ENCODE results near the gene DAP. TPM values are rescaled to one million over a fixed set of nuclear protein-coding genes. Genes with fewer than 3 reads are reported as not detected.
"Not testable (repeated sequence)": the region's sequence is repeated elsewhere in the genome, so short reads cannot be mapped to it uniquely, and the experiment has no call there.

Gene DAP
- total RNA-seq, 1 donor from 2014 or later = 56.2 TPM

GRCh38 chr5:10679336-10679988 lies 81.6 kb downstream of the DAP start:
- no peak for DNase-seq (ENCODE audit: low spot score)
- intact Hi-C loops (cut with DNase I) = no loop called here

DNA sequence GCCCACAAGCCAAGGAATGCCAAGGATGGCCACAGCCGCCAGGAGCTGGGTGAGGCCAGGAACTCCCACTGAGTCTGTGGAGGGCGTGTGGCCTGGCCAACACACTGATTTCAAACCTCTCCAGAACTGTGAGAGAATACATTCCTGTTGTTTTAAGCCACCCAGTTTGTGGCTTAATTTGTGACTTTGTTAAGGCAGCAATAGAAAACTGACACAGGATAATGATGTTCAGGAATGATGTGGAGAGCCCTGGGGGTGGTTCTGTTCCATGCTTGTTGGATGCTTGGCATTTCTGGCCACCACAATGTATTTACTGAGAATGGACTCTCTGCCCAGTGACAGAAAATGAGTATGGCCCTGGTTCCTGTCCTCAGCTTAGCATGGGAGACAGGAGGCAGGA lies 82.8 kb downstream of the DAP start:
- no peak for DNase-seq (ENCODE audit: low spot score)
- intact Hi-C loops (cut with DNase I) = no loop called here

DNA sequence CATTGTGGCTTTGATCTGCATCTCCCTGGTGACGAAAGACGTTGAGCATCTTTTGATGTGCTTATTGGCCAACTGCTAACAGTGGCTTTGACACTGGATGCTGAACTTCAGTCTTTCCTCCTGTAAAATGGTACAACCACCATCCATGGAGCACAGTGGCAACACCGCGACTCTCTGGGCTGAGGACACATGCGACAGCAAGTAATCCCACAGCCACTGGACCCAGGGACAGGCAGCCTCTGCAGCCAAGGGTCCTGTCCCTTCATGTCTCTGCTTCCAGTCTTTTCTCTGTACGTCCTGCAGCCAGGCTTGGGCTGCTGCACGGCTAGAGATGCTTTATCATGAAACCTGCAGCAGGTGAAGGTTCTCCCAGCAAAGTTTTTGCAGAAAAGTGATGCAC lies 83.5 kb downstream of the DAP start:
- DNase-seq (ENCODE audit: low spot score) = no peak
- intact Hi-C loops (cut with DNase I) = no loop called here

GRCh38 chr5:10676946-10677345 lies 84.1 kb downstream of the DAP start:
- intact Hi-C loops (cut with DNase I) = no loop called here
- no peak for DNase-seq (ENCODE audit: low spot score)

GRCh38 chr5:10676224-10676623 lies 84.8 kb downstream of the DAP start:
- intact Hi-C loops (cut with DNase I) = no loop called here
- no peak for DNase-seq (ENCODE audit: low spot score)

GRCh38 chr5:10675177-10675700 lies 85.8 kb downstream of the DAP start:
- no peak for DNase-seq (ENCODE audit: low spot score)
- intact Hi-C loops (cut with DNase I) = no loop called here

DNA sequence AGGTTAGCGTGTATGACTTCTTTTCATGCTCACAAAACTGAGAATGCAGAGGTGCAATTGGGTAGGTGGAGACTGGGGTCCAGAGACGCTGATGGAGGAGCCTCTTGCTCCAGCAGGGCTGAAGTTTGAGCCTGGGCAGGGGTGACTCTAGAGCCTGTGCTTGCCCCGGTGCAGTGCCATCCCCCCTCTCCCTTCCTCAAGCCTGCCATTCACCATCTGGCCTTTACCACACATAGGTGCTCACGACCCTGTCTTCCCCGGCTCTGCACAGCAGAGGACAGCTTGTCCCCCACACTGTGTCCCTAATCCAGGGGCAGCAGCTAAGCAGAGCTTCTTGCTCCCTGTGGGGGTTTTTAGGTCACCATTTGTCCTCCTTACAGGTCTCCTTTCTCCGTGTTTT lies 86.5 kb downstream of the DAP start:
- DNase-seq (ENCODE audit: low spot score) = no peak
- intact Hi-C loops (cut with DNase I) = no loop called here

DNA sequence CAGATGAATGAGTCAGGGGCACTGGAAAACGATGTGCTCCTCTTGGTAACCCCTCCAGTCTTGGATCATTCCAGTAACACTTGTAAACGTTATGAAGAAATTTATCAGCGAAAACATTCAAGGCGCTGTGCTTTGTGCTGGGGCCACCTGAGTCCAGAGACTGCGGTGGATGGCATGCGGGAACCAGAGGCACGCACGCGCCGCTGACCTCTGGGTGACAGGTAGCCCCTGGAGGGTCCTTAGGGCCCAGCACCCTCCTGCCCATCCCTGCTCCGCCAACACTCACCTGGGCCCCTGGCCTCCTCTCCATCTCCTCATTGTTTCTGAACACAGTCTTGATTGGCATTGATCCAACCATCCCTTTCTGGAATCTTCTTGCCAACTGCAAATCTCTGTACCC lies 86.9 kb downstream of the DAP start:
- no peak for DNase-seq (ENCODE audit: low spot score)
- intact Hi-C loops (cut with DNase I) = no loop called here

GRCh38 chr5:10673407-10673806 lies 87.6 kb downstream of the DAP start:
- intact Hi-C loops (cut with DNase I) = no loop called here
- DNase-seq (ENCODE audit: low spot score) = no peak

- DNase-seq (ENCODE audit: low spot score) = no peak
- intact Hi-C loops (cut with DNase I) = no loop called here
Observed at GRCh38 chr5:10673017-10673389, 88.0 kb downstream of the DAP start.

- no peak for DNase-seq (ENCODE audit: low spot score)
- intact Hi-C loops (cut with DNase I) = no loop called here
Observed at GRCh38 chr5:10672146-10673016, 88.7 kb downstream of the DAP start.

- intact Hi-C loops (cut with DNase I) = no loop called here
Observed at GRCh38 chr5:10671041-10672008, 89.7 kb downstream of the DAP start.

DNA sequence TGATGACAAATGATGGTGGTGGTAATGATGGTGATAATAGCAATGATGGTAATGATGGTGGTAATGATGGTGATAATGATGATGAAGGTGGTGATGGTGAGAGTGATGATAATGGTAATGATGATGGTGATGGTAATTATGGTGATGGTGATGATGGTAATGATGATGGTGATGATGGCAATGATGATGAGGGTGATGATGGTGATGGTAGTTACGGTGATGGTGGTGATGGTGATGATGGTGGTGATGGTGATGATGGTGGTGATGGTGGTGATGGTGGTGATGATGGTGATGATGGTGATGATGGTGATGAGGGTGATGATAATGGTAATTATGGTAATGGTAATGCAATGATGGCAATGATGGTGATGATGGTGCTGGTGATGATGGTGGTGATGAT lies 91.1 kb downstream of the DAP start:
- no peak for DNase-seq (ENCODE audit: low spot score)
- intact Hi-C loops (cut with DNase I) = no loop called here

More at GRCh38 chr5:10671041-10672008, 89.7 kb downstream of the DAP start:
- DNase-seq (ENCODE audit: low spot score) = no peak

- no peak for DNase-seq (ENCODE audit: low spot score)
- intact Hi-C loops (cut with DNase I) = no loop called here
Observed at GRCh38 chr5:10668697-10669096, 92.3 kb downstream of the DAP start.

DNA sequence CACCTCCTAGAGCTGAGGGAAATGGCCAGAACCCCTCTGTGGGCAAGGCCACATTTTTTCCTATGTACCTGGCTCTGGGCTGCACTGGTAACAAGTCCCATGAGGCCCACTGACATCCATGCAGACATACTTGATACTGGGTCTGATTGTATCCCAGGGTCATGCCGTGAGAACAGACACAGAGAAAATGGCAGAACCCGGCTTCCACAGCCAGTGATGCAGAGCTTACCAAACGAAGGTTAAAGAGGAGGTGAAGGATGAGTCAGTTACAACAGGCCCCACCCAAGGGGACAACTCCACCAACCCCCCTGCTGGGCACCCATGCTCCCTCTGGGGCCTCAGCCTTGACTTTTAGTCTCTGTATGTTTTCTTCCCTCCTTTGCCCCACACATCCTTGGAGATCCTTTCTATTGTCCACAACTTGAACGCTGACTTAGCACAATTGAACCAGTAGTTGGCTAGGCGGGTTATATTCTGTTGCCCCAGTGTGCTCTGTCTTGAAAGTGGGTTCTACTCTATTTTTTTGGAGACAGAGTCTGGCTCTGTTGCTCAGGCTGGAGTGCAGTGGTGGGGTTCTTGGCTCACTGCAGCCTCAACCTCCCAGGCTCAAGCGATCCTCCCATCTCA lies 93.5 kb downstream of the DAP start:
- DNase-seq (ENCODE audit: low spot score) = no peak
- intact Hi-C loops (cut with DNase I) = no loop called here

DNA sequence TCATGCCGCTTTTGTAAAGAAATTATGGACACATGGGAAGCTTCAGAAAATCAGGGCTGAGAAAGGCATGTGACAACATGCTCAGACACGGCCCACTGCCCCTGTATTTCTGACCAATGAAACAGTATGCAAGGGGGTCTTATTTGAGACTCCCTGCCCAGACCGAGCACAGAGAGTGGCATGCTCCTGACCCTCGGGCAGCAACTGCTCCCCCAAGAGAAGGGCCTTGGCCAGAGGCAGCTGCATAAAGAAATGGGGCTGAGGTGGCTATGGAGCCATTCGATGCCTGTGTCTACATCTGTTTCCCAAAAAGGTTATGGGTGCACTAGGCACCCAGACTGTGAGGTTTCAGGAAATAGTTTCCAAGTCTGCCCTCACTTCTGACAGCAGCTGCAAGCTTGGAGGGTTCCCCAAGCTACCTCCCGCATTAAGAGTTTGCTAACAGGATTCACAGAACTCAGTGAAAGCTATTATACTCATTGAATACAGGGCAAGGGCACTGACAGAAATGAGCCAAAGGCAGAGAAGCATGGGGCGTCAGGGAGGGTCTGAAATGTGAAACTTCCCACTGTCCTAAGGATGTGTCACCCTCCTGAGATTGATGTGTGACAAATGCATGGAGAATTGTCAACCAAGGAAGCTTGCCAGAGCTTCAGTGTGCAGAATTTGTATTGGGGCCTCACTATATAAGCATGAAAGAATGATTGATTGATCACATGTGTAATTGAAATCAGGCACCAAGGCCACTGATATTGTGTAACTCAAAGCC lies 94.3 kb downstream of the DAP start:
- intact Hi-C loops (cut with DNase I) = no loop called here
- no peak for DNase-seq (ENCODE audit: low spot score)

GRCh38 chr5:10665799-10666198 lies 95.2 kb downstream of the DAP start:
- intact Hi-C loops (cut with DNase I) = no loop called here
- no peak for DNase-seq (ENCODE audit: low spot score)

DNA sequence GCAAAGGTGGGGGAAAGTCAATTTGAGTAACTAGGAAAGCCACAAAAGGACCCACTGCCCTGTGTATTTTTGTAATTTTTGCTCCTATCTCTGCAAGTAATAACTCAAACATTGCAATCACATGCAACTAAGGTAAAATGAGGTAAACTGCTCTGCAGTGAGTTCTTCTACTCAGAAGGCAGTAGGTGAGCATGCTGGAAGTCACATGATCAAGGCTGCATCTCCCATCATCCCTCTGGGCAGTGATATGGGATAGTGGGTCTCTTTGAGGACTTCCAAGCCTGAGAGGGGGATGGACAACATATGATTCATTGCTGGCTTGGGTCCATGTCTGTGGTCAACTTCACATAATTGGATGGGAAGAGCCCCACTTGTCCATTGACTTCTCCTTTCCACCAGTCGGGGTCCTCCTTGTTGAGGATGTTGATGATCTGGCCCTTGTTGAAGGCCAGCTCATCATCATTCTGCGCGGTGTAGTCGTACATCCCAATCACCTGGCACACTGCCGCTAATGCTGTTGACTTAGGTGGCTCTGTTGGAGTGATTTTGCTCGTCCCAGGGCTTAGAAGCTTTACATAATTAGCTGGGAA lies 96.8 kb downstream of the DAP start:
- intact Hi-C loops (cut with DNase I); DNase-seq (ENCODE audit: low spot score): not testable (repeated sequence)
